ENCODE data around the gene ZSWIM1. TPM values are rescaled to one million over a fixed set of nuclear protein-coding genes. Genes with fewer than 3 reads are reported as not detected.

ZSWIM1 gene
- total and polyA plus RNA-seq, 2 donors (not counting 3 experiments of a cell fraction or from before 2014, with no cell fraction given) = 8.5 to 10.0 TPM

GRCh38 chr20:45902199-45902701 is 21.2 kb downstream of the ZSWIM1 start:
- no peaks in the 10 kb centered on the region for H3K9me3 ChIP-seq (replicated peaks; ENCODE audit: control insufficient read depth, insufficient read depth, low read length)
- intact Hi-C loops (cut with micrococcal nuclease) (no loop called here), dilution Hi-C loops (cut with MboI; ENCODE audit: extremely low pct_ligation_motif_present, low sequenced_read_pairs) (no loop called here)
- DNase-seq (ENCODE audit: low read depth, low spot score) = no peak
- TF ChIP-seq FOS (IDR thresholded peaks at IDR 0.05; ENCODE audit: borderline replicate concordance, insufficient read depth, low read length) (no peak), GATA2 (IDR thresholded peaks at IDR 0.05; ENCODE audit: insufficient read depth, insufficient read length, low read depth, low read length) (no peak), EZH2 (IDR thresholded peaks at IDR 0.05; ENCODE audit: borderline replicate concordance, low read depth, low read length, severe bottlenecking) (no peak), JUN (IDR thresholded peaks at IDR 0.05; ENCODE audit: borderline replicate concordance, insufficient read depth, insufficient read length, low read depth) (no peak), POLR2AphosphoS5 (IDR thresholded peaks at IDR 0.05; ENCODE audit: insufficient read depth, low read depth, low read length) (no peak), MYC (IDR thresholded peaks at IDR 0.05; ENCODE audit: low read depth, low read length) (no peak), POLR2A (IDR thresholded peaks at IDR 0.05; ENCODE audit: low read depth, low read length) (no peak)
- no peaks in the 10 kb centered on the region for H4K20me1 ChIP-seq (replicated peaks; ENCODE audit: control insufficient read depth, extremely low read depth, insufficient read depth, low read length)
- no TSS peak for BruUV-seq (replicated peaks)
- no peak for FAIRE-seq
- H3K4me3 ChIP-seq (replicated peaks in 1 of 3; ENCODE audit: insufficient read depth in 1 of 3, low read depth in 1 of 3, low read length in 3 of 3) = no peak overlapping the region
- no peak overlapping the region for H3K9ac ChIP-seq (replicated peaks; ENCODE audit: extremely low read depth, insufficient read depth, low read length)
- no peaks in the 10 kb centered on the region for H3K9me1 ChIP-seq (replicated peaks; ENCODE audit: control insufficient read depth, extremely low read depth, insufficient read depth, low read length)
- no peaks in the 10 kb centered on the region for H3K79me2 ChIP-seq (ENCODE audit: control insufficient read depth, insufficient read depth, low read length)
- H2AFZ ChIP-seq (ENCODE audit: low read depth, low read length) = no peak overlapping the region
- no peak overlapping the region for H3K4me2 ChIP-seq (ENCODE audit: insufficient read depth, low read length)
- H3K36me3 ChIP-seq (ENCODE audit: control insufficient read depth in 2 of 2, extremely low read depth in 1 of 2, insufficient read depth in 2 of 2, low read length in 2 of 2) = peaks cover 0 to 23% of the 10 kb centered on the region in 2 experiments
- H3K27me3 ChIP-seq (ENCODE audit: control insufficient read depth in 2 of 2, insufficient read depth in 2 of 2, low read length in 2 of 2) = no peaks in the 10 kb centered on the region
- H3K27ac ChIP-seq (ENCODE audit: insufficient read depth, low read depth, low read length) = no peak overlapping the region
- CTCF ChIA-PET = interaction anchor here (1.3 kb wide), 1 partner anchor 12 kb away, joined by 3 read pairs; no protein-coding TSS in a partner anchor
- POLR2A ChIA-PET = interaction anchor here (0.6 kb wide), 1 partner anchor 22 kb away, joined by 3 read pairs; no protein-coding TSS in a partner anchor
- no peaks in the 10 kb centered on the region for H3K4me1 ChIP-seq (ENCODE audit: control insufficient read depth, extremely low read depth, insufficient read depth, low read length)

Measured in endothelial cell of umbilical vein (primary cell).